HG03064 (cell line): Measurements from ENCODE around the gene LCE3E.

Experiments used
- ATAC-seq: cut with Tn5 transposase; IDR thresholded peaks from one replicate; pipeline ENCODE4 v1.9.1; 2021; ENCODE audit warnings: low read depth; ENCODE audit not compliant: unreplicated experiment

The LCE3E gene

GRCh38 chr1:152517237-152517811 lies 49.3 kb downstream of the LCE3E start:
- ATAC-seq = no peak

GRCh38 chr1:152516082-152516481 lies 50.5 kb downstream of the LCE3E start:
- ATAC-seq = no peak
